Measurements from ENCODE around the gene SUB1.
"Not testable (repeated sequence)": the region's sequence is repeated elsewhere in the genome, so short reads cannot be mapped to it uniquely, and the experiment has no call there.

Gene SUB1

DNA sequence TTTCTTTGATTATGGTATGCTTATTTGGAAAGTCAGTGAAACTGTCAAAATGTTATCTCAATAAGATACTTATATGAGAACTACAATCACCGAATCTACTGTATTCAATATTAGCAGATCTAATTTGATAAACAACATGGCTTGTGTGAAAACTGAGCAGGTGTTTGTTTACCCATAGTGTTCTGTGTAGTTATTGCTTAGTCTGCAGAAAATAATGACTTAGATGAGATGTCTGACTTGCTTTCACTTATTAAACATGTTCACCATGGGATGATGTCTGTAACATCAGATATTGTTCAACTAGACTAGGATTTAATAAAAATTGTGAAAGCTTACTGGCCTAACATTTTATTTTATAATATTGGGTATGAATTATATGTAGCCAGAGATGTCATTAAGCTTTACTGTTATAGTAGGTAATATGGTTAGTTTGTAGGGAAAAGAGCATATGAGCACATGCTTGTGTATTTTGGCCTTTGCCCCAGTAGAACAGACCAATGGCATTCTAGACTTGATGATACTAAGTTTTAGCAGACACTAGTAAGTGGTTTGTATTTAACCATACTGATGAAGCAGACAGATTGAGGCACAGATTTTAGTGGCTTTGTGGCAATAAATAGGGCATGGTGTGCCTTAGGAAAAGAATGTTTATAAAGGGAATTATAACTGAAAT is 16.4 kb downstream of the SUB1 start:
- no peak for DNase-seq

GRCh38 chr5:32602906-32603305 is 17.5 kb downstream of the SUB1 start:
- DNase-seq = no peak

GRCh38 chr5:32604800-32605765 is 19.7 kb downstream of the SUB1 start:
- DNase-seq = no peak

DNA sequence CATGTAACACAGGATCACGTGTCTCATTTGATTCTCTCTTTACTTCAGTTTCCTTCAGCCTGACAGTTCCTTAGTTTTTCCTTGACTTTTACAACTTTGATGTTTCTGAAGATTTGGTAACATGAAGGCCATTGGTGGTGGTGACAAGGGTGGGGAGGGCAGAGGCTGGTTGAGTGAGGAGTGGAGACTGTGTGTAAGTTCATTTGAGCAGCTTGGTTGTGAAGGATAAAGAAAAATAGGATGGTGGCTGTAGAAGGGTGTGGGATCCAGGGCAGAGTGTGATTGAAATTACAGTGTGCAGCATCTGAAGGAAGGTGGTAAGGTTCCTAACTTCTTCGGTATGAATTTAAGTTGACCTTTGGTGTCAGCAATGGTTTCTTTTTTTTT is 20.4 kb downstream of the SUB1 start:
- DNase-seq = no peak

DNA sequence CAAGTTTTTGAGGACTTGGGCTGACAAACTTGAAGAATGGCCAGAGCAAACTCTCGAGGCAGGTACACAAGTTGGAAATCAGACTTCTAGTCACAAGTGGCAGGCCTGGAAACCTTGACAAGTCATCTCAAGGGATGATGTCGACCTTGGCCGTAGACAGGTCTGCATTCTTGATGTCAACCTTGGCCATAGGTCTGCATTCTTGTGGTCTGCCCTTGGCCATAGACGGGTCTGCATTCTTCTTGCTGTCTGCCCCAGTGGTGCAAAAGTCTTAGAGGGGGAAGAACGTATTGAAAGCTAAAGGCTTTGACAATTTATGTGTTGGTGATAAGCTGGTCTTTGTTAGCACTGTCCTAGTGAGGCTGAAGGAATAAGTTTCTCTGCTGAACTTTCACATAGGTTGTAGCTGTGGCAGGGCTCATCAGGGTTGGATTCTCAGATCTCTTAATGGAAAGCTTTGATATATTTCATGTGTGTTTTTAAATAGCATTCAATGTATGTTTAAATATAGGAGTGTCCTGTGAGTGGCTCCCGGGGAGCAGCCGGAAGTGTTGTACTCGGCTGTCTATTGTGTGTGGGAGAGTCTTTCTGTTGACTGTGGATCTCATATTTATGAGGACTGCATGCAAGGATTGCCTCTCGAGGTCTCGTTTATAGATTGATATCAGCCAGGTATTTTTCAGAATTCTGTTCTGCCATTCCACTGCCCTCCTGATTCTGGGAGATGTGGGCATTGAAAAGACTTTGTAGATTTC is 27.0 kb downstream of the SUB1 start:
- DNase-seq = no peak

- peak; percentile 60 to 77 for DNase-seq
These were observed 27.8 kb downstream of the SUB1 start for GRCh38 chr5:32613050-32613672.

- DNase-seq = no peak
These were observed 29.9 kb downstream of the SUB1 start for GRCh38 chr5:32615236-32615635.

DNA sequence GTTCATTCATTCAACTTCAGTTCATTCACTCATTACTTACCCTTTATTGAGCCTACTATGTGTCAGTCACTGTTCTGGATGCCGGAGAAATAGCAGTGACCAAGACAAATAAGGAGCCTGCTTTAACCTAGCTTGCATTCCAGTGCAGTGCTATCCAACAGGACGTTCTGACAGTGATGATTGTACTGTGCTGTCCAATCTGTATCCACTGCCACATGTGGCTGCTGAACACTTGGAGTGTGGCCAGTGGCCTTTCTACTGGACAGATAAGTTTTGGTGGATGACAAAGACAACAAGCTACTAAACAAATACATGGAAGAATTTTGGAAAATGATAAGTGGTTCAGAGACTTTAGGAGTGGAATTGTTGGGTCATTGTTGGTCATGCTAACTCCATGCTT is 33.6 kb downstream of the SUB1 start:
- no peak for DNase-seq

DNA sequence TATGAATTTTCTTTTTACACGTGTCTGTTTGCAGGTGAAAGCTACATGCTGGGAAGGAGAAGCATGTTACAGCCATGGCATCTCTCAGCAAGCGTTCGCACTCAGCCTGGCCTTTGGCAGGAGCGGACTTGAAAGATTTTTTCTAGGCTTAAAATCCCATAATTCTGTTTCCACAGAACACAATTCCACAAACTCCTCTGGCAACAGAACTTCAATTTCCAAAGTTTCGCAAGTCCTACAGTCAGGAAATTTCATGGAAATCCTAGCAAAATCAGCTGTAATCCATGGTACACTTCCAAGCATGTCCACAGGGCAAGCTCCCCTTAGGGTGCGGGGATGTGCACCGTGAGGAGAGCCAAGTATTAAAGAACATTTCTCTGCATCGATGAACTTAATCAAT is 35.9 kb downstream of the SUB1 start:
- DNase-seq = no peak

- no peak for DNase-seq
These were observed 39.7 kb downstream of the SUB1 start for GRCh38 chr5:32625106-32625505.

- DNase-seq = no peak
These were observed 40.2 kb downstream of the SUB1 start for GRCh38 chr5:32625547-32625946.

DNA sequence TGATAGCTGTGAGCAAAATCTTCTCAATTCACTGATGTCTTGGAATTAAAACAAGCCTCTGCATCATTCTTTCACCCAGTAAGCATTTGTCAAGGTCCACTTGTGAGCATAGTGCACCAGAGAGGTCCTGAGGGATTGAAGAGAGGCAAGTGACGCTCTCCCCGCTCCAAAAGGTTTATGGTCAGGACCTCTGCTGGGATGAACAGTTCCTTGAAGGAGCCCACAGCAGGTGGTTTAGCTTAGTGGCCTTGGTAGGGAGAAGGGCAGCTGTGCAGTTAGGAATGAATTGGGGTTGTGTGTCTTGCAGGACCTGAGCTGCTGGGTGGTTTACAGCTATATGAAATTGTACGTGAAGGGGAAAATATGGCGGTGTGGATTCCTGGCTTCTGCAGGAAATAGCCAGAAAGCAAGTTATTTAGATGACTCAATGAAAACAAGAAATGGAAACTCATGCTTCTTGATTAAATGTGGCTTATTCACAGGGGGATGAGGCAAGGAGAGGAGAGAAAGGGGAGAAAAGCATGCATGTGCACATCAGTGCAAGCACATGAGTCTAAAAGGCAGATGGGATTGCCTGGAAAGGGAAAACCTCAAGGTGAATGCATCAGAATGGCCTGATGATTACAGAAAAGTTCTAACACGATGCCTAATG is 42.0 kb downstream of the SUB1 start:
- DNase-seq = no peak

GRCh38 chr5:32628049-32628844 is 42.9 kb downstream of the SUB1 start:
- no peak for DNase-seq

DNA sequence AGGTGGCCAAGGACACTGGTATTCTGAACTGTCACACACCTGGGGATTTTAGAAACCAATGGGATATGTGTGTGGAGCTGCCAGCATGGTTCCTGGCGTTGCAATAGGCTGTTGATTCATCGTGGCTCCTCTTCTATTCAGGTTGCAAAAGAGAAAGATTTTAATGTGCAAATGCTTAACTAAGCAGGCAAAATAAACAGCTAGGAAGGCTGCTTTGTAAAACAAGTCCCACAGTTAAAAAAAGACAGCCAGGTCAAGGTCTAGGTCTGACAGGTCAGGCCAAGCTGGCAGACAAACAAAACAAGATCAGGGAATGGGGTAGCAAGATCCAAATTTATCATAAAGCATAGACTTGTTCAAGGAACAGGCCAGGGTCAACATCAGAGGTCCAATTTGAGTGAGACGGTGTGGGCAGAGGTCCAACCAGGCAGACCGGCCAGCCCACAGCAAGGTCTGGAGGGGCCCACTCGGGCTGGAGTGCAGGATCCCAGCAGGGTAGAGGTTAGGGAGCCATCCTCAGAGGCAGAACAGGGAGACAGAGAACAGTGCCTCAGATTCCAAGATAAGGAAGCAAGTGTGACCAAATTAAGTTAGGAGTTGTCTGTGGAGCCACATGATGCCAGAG is 45.6 kb downstream of the SUB1 start:
- no peak for DNase-seq

DNA sequence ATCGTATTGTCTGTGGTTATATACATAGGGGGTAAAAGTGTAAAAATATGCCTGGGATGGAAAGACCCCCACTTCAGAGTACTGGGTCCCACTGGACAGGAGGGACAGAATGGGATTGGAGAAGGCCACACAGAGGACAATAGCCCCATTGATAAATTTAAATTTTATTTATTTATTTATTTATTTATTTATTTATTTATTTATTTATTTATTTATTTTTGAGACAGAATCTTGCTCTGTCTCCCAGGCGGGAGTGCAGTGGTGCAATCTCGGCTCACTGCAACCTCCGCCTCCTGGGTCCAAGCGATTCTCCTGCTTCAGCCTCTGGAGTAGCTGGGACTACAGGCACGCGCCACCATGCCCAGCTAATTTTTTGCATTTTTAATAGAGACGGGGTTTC is 47.7 kb downstream of the SUB1 start:
- not testable (repeated sequence) for DNase-seq

DNA sequence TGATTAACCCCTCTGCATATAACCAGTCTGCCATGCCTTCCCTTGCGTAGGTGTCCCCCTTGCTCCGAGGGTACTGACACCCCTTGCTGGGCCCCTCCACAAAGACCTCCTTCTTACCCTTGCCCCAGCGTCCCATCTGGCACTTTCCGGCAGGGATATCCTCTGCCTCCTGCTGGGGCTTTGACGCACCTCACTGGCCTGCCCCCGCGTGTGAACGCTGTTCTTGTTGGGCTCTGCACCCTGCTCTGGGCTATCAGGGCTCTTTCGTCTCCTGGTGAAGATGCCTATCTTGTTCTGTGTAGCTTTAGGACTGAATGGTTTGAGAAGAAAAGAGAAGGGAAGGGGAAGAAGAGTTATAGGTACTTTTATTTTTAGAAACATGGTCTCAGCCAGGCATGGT is 53.0 kb downstream of the SUB1 start:
- DNase-seq = no peak

DNA sequence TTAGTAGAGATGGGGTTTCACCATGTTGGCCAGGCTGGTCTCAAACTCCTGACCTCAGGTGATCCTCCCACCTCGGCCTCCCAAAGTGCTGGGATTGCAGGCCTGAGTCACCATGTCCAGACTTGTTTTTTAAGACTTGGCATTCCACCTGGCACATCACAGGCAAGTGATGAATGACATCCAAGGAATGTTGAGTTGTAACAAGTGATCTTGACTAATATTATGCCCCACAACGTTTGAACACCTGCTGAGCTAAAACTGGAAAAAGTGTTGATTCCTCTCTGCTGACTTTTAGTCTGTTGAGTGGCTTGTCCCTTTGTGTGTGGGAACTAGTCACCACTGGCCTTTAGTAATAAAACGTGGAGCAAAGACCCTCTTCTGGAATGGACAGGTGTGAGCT is 54.6 kb downstream of the SUB1 start:
- DNase-seq = no peak

GRCh38 chr5:32642276-32643002 is 57.1 kb downstream of the SUB1 start:
- no peak for DNase-seq

DNA sequence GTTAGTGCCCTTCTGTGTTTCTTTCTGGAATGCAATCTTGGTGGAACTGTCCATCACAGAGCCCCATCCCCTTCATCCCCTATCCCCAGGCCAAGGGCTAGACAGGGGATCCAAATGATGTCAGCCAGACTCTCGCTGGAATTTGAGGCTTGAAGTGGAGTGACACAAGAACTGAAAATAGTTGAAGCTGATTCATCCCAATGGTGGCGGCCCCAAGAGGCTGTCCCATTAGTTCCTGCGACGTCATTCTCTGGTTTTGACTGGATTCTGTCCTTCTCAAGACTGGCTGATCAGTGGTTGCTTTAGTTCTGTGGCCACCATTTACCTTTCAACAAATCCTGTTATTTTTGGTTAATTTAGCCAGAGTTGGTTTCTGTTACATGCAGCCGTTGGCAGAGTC is 59.9 kb downstream of the SUB1 start:
- DNase-seq = no peak
